Panc1 (cell line): ENCODE data around the gene NOSTRIN. TPM values are rescaled to one million over a fixed set of nuclear protein-coding genes. Genes with fewer than 3 reads are reported as not detected.

Experiments used
- ATAC-seq: fragments of 200-7000 bp; cut with Tn5 transposase; 2 replicates; pipeline ENCODE4 v1.9.1; 2020; ENCODE audit warnings: mild to moderate bottlenecking, moderate library complexity
- BruUV-seq: library from RNA; stranded (reverse); fragments of 400-500 nt; replicated peaks from 2 replicates; lab custom pipeline; 2021; lab: Mats Ljungman, UMichigan
- CTCF ChIA-PET: fragments of 300-600 bp; sonication (Branson Sonifier 250); formaldehyde crosslinking; loops from one replicate; lab custom pipeline; 2022; ENCODE audit warnings: antibody characterized with exemption; lab: Charles Lee
- POLR2A ChIA-PET: fragments of 300-600 bp; sonication (Branson Sonifier 250); formaldehyde crosslinking; loops from one replicate; lab custom pipeline; 2022; ENCODE audit warnings: antibody characterized with exemption; lab: Charles Lee
- DNase-seq: peaks from one replicate; pipeline ENCODE4 v3.0.0-alpha.2; 2010; ENCODE audit warnings: low read depth, low spot score
- H3K27ac ChIP-seq: 2 replicates; pipeline ENCODE4 v1.5.1; 2011; ENCODE audit warnings: mild to moderate bottlenecking, low read length, inconsistent platforms
- H3K27me3 ChIP-seq: fragments of 200-500 bp; sonication (Bioruptor generic); 2 replicates; pipeline ENCODE4 v1.6.0; 2014; ENCODE audit warnings: low read length, inconsistent platforms; ENCODE audit not compliant: control insufficient read depth, insufficient read depth
- H3K36me3 ChIP-seq: fragments of 200-500 bp; sonication (Bioruptor generic); 2 replicates; pipeline ENCODE4 v1.5.1; 2014; ENCODE audit warnings: inconsistent platforms, mild to moderate bottlenecking, low read length, moderate library complexity; ENCODE audit not compliant: control insufficient read depth, insufficient read depth
- H3K4me1 ChIP-seq: 2 replicates; pipeline ENCODE4 v1.5.1; 2011; ENCODE audit warnings: inconsistent platforms, mild to moderate bottlenecking, low read length, moderate library complexity; ENCODE audit not compliant: control insufficient read depth, insufficient read depth
- H3K4me3 ChIP-seq, 2 experiments: 2 replicates each; pipeline ENCODE4 v1.5.1; 2011 to 2012; ENCODE audit warnings: low read depth in 2 of 2, low read length in 2 of 2, mild to moderate bottlenecking in 2 of 2, inconsistent platforms in 1 of 2, moderate library complexity in 1 of 2
- H3K9me3 ChIP-seq: fragments of 200-500 bp; sonication (Bioruptor generic); 2 replicates; pipeline ENCODE4 v1.5.1; 2014; ENCODE audit warnings: low read depth, mild to moderate bottlenecking, inconsistent platforms, low read length, moderate library complexity; ENCODE audit not compliant: control insufficient read depth, insufficient read depth
- POLR2AphosphoS5 ChIP-seq: IDR thresholded peaks from 2 replicates; pipeline ENCODE4 v1.6.1; 2012; ENCODE audit warnings: mild to moderate bottlenecking, low read depth, low read length, moderate library complexity
- SIN3A ChIP-seq: IDR thresholded peaks from 2 replicates; pipeline ENCODE4 v1.6.1; 2012; ENCODE audit warnings: low read depth, mild to moderate bottlenecking, low read length, moderate library complexity, borderline replicate concordance; ENCODE audit not compliant: insufficient read depth
- TCF7L2 ChIP-seq: IDR thresholded peaks from 2 replicates; pipeline ENCODE4 v1.6.1; 2011; ENCODE audit warnings: mild to moderate bottlenecking, low read depth, low read length, inconsistent platforms
- in situ Hi-C: cut with HindIII; loops from 2 replicates; pipeline ENCODE4 v1.10.0; 2016; ENCODE audit warnings: low sequenced_read_pairs, low pct_unique_long_range_greater_than_20kb
- intact Hi-C: fragments of 100-400 bp; cut with micrococcal nuclease; formaldehyde crosslinking; loops from one replicate; pipeline ENCODE4 v1.10.0; 2022; ENCODE audit not compliant: unreplicated experiment
- total RNA-seq: library from RNA; stranded (reverse); gene quantifications from one replicate; pipeline ENCODE4 v1.2.1, GENCODE V29; 2021; ENCODE audit not compliant: unreplicated experiment
- TF ChIP-seq, protein P1 (sequence below): fragments of 450-650 bp; IDR thresholded peaks from 2 replicates; pipeline ENCODE4 v1.5.1; 2017; ENCODE audit warnings: mild to moderate bottlenecking
- TF ChIP-seq, protein P2 (sequence below), 2 experiments: IDR thresholded peaks; 2 replicates each; pipeline ENCODE4 v1.6.1; 2011 to 2012; ENCODE audit warnings: low read depth in 2 of 2, control low read depth in 1 of 2, low read length in 1 of 2, mild to moderate bottlenecking in 1 of 2, moderate library complexity in 1 of 2; ENCODE audit not compliant: insufficient read depth in 1 of 2

NOSTRIN gene
- total RNA-seq, 1 experiment from 2014 or later: not detected

DNA sequence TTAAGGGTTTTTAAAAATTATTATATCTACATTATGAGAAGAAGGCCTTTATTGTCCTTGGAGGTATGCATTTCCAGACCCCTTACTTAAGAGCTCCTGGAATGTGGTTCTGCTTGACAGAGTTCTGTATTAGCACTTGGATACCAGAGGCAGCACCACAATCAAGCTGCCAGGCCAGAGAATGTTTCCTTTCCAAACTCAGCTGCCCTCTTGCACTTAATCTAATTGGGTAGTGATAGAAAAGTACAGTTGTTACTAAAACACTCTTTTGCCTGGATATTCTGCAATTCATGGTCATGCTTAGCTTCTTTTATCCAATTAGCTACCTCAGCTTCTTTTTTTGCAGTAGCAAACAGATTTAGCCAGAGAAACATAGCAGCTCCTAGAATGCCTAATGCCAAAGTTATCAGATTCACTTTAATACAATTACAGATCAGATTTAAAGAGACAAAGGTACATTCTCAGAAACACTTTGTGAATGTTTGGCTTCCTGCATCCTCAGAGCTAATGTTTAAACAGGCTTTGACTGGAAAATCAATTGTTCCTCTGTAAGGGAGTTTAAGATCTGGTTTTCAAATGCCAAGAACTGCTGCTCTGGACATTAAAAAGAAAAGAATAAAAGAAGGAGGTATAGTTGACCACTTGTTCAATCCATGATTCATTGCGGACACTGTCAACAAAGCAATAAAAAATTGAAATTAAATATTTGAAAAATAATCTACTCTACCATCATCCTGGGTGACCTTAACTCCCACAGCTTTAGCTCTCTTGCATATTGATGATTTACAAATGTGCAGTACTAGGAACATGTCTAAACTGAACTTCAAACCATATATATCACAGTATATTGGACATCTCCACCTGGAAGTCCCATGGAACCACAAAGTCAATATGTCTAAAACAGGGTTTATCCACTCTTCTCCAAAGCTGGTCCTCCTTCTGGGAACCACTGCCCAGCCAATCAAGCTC is 12.8 kb downstream of the NOSTRIN start:
- Histone ChIP-seq H3K27ac (no peak overlapping the region), H3K4me1 (no peaks in the 10 kb centered on the region), H3K27me3 (no peaks in the 10 kb centered on the region; the same call in 1 of the 2 replicates), H3K9me3 (no peaks in the 10 kb centered on the region), H3K4me3 (no peak overlapping the region), H3K36me3 (no peaks in the 10 kb centered on the region)
- in situ Hi-C loops (no loop called here), intact Hi-C loops (no loop called here)
- ChIA-PET POLR2A (no interaction called here), CTCF (no interaction called here)
- no peak for TF ChIP-seq SIN3A
- TF ChIP-seq, protein P1, sequence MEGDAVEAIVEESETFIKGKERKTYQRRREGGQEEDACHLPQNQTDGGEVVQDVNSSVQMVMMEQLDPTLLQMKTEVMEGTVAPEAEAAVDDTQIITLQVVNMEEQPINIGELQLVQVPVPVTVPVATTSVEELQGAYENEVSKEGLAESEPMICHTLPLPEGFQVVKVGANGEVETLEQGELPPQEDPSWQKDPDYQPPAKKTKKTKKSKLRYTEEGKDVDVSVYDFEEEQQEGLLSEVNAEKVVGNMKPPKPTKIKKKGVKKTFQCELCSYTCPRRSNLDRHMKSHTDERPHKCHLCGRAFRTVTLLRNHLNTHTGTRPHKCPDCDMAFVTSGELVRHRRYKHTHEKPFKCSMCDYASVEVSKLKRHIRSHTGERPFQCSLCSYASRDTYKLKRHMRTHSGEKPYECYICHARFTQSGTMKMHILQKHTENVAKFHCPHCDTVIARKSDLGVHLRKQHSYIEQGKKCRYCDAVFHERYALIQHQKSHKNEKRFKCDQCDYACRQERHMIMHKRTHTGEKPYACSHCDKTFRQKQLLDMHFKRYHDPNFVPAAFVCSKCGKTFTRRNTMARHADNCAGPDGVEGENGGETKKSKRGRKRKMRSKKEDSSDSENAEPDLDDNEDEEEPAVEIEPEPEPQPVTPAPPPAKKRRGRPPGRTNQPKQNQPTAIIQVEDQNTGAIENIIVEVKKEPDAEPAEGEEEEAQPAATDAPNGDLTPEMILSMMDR: no peak
- TF ChIP-seq, protein P2, sequence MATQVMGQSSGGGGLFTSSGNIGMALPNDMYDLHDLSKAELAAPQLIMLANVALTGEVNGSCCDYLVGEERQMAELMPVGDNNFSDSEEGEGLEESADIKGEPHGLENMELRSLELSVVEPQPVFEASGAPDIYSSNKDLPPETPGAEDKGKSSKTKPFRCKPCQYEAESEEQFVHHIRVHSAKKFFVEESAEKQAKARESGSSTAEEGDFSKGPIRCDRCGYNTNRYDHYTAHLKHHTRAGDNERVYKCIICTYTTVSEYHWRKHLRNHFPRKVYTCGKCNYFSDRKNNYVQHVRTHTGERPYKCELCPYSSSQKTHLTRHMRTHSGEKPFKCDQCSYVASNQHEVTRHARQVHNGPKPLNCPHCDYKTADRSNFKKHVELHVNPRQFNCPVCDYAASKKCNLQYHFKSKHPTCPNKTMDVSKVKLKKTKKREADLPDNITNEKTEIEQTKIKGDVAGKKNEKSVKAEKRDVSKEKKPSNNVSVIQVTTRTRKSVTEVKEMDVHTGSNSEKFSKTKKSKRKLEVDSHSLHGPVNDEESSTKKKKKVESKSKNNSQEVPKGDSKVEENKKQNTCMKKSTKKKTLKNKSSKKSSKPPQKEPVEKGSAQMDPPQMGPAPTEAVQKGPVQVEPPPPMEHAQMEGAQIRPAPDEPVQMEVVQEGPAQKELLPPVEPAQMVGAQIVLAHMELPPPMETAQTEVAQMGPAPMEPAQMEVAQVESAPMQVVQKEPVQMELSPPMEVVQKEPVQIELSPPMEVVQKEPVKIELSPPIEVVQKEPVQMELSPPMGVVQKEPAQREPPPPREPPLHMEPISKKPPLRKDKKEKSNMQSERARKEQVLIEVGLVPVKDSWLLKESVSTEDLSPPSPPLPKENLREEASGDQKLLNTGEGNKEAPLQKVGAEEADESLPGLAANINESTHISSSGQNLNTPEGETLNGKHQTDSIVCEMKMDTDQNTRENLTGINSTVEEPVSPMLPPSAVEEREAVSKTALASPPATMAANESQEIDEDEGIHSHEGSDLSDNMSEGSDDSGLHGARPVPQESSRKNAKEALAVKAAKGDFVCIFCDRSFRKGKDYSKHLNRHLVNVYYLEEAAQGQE (IDR thresholded peaks at IDR 0.05; ENCODE audit: insufficient read depth in 1 of 2, low read depth in 2 of 2, low read length in 1 of 2): no peak
- TF ChIP-seq POLR2AphosphoS5: no peak
- no peak for TF ChIP-seq TCF7L2
- no peak for ATAC-seq
- BruUV-seq: no TSS peak
- no peak for DNase-seq

DNA sequence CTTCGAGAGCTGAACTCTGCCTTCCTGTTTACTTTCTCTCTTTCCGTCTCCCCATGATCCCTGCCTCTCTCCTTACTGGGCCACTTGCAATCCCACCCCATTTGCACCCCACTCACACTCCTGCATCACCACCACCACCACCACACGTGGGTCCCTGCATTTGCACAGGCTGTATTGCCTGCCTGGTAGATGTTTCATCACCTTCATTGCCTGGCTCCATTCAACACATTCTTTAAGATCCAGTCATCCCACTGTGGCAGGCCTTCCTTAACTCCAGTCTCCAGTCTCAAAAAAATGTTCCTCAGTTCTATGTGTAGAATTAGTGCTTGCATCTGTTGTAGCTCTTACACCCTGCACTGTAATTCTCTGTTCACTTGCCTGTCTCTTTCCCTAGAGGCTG is 13.9 kb downstream of the NOSTRIN start:
- Histone ChIP-seq H3K27me3 (no peaks in the 10 kb centered on the region; the same call in 1 of the 2 replicates), H3K27ac (no peak overlapping the region), H3K9me3 (no peaks in the 10 kb centered on the region), H3K36me3 (no peaks in the 10 kb centered on the region), H3K4me3 (no peak overlapping the region), H3K4me1 (no peaks in the 10 kb centered on the region)
- BruUV-seq: no TSS peak
- CTCF ChIA-PET: no interaction called here
- TF ChIP-seq TCF7L2: no peak
- TF ChIP-seq POLR2AphosphoS5: no peak
- TF ChIP-seq SIN3A: no peak
- TF ChIP-seq, protein P2 (IDR thresholded peaks at IDR 0.05; ENCODE audit: insufficient read depth in 1 of 2, low read depth in 2 of 2, low read length in 1 of 2): no peak
- TF ChIP-seq, protein P1: no peak
- intact Hi-C loops (no loop called here), in situ Hi-C loops (no loop called here)
- ATAC-seq (no peak), DNase-seq (no peak)
- POLR2A ChIA-PET: no interaction called here
